ENCODE measurements around the gene MEX3D. TPM values are rescaled to one million over a fixed set of nuclear protein-coding genes. Genes with fewer than 3 reads are reported as not detected.
A peak's percentile ranks its signal among the peaks of the same experiment; 100 is the strongest.

Gene MEX3D
- total RNA-seq, 4 donors from 2014 or later: 11.6 to 20.0 (median 15.6) TPM

DNA sequence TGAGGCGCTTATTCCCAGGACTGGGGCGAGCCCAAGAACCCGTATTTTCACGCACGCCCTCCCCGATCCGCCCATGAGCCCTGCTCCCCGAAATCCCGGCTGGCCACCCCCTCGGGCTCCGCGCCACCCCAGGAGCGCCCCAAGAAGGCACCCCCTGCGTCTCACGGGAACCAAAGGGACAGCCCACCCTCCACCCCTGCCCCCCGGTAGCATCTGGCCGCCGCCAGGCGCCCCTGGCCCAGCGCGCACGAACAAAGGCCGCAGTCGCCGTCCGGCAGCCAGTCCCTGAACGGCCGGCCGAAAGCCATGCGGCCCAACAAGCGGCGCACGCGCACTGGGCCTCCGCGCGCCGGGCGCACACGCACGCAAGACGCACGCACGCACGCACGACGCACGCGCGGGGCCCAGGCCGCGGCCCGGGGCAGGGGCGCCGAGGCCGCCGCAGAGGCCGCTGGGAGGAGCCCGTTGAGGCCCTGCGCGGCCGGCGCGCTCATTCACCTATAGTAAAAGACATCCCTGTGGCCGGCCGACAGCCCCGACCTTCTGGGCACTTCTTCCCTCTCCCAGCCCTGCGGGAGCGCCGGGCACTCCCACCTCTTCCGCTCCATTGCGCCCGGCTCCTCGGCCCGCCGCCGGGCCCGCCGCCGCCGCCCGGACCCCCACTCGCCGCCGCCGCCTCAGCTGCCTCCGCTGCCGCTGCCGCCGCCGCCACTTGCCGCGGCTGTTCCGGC is 24.1 kb upstream of the MEX3D start:
- DNase-seq: peak; percentile 77 to 94 (median 91)
- Histone ChIP-seq H3K27me3 (no peaks in the 10 kb centered on the region), H3K4me3 (peak overlapping the region; percentile 59 to 87 (median 78)), H3K4me1 (peaks cover 0 to 33% (median 10%) of the 10 kb centered on the region in 4 donors), H3K27ac (peak overlapping the region; percentile 92 to 100 (median 96)), H3K9me3 (no peaks in the 10 kb centered on the region), H3K36me3 (peaks cover 0 to 21% (median 0%) of the 10 kb centered on the region in 3 donors)
- TF ChIP-seq, protein P1, sequence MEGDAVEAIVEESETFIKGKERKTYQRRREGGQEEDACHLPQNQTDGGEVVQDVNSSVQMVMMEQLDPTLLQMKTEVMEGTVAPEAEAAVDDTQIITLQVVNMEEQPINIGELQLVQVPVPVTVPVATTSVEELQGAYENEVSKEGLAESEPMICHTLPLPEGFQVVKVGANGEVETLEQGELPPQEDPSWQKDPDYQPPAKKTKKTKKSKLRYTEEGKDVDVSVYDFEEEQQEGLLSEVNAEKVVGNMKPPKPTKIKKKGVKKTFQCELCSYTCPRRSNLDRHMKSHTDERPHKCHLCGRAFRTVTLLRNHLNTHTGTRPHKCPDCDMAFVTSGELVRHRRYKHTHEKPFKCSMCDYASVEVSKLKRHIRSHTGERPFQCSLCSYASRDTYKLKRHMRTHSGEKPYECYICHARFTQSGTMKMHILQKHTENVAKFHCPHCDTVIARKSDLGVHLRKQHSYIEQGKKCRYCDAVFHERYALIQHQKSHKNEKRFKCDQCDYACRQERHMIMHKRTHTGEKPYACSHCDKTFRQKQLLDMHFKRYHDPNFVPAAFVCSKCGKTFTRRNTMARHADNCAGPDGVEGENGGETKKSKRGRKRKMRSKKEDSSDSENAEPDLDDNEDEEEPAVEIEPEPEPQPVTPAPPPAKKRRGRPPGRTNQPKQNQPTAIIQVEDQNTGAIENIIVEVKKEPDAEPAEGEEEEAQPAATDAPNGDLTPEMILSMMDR (IDR thresholded peaks at IDR 0.05): no peak
- TF ChIP-seq POLR2A (IDR thresholded peaks at IDR 0.05): peak; percentile 56 to 84

DNA sequence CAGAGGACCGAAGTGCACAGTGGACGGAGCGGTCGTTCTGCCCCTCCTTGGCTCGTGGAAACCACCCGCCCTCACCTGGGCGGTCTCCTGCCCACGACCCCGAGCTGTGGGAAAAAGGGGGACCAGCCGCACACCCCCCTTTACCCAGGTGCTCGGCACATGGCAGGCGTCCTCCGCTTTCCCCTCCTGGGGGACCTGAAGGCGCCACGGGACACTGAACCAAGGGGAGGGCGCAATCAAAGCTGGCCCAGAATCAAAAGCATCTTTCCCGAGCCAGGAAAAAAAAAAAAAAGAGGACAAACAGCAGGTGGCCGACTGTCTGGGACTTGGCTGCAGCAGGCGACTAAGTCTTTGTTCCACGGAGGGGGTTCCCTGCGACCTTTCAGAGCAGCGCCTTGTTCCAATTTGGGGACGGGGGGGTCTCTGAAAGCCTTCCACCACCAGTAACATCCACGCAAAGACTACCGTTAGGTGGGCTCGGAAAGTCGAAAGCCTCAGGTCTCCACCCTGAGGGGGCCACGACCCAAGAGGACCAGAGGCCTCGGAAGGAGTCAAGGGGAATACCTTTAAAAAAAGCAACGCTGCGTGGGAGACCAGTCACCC is 23.4 kb upstream of the MEX3D start:
- TF ChIP-seq POLR2A (IDR thresholded peaks at IDR 0.05): no peak
- TF ChIP-seq, protein P1 (IDR thresholded peaks at IDR 0.05): no peak
- Histone ChIP-seq H3K9me3 (no peaks in the 10 kb centered on the region), H3K4me1 (peaks cover 0 to 33% (median 10%) of the 10 kb centered on the region in 4 donors), H3K27me3 (no peaks in the 10 kb centered on the region), H3K4me3 (peak overlapping the region; percentile 59 to 87 (median 78)), H3K36me3 (peaks cover 0 to 14% (median 0%) of the 10 kb centered on the region in 3 donors), H3K27ac (peak overlapping the region; percentile 92 to 100 (median 96))
- peak in 1 of 3 donors; percentile 49 for DNase-seq

- DNase-seq: peak in 1 of 3 donors; percentile 49
- TF ChIP-seq, protein P1 (IDR thresholded peaks at IDR 0.05): peak in 1 of 6 experiments; percentile 8
- no peak for TF ChIP-seq POLR2A (IDR thresholded peaks at IDR 0.05)
- Histone ChIP-seq H3K4me1 (peaks cover 0 to 33% (median 10%) of the 10 kb centered on the region in 4 donors), H3K4me3 (peak overlapping the region; percentile 59 to 87 (median 78)), H3K27ac (peak overlapping the region in 2 of 4 donors; percentile 92 to 98), H3K36me3 (peaks cover 0 to 7% (median 0%) of the 10 kb centered on the region in 3 donors), H3K9me3 (no peaks in the 10 kb centered on the region), H3K27me3 (no peaks in the 10 kb centered on the region)
Measured at GRCh38 chr19:1590641-1591397, 22.7 kb upstream of the MEX3D start.

GRCh38 chr19:1587872-1588271 is 19.7 kb upstream of the MEX3D start:
- H3K9me3 ChIP-seq: no peaks in the 10 kb centered on the region
- H3K36me3 ChIP-seq: peaks cover 0 to 15% (median 0%) of the 10 kb centered on the region in 3 donors
- peaks cover 0 to 27% (median 10%) of the 10 kb centered on the region in 4 donors for H3K4me1 ChIP-seq
- H3K27ac ChIP-seq: no peak overlapping the region
- no peak for DNase-seq
- TF ChIP-seq, protein P1 (IDR thresholded peaks at IDR 0.05): no peak
- TF ChIP-seq POLR2A (IDR thresholded peaks at IDR 0.05): no peak
- no peaks in the 10 kb centered on the region for H3K27me3 ChIP-seq
- H3K4me3 ChIP-seq: no peak overlapping the region

GRCh38 chr19:1585243-1585580 is 17.1 kb upstream of the MEX3D start:
- H3K36me3 ChIP-seq: peaks cover 0 to 41% (median 0%) of the 10 kb centered on the region in 3 donors
- H3K9me3 ChIP-seq: no peaks in the 10 kb centered on the region
- no peaks in the 10 kb centered on the region for H3K27me3 ChIP-seq
- TF ChIP-seq POLR2A (IDR thresholded peaks at IDR 0.05): no peak
- TF ChIP-seq, protein P1 (IDR thresholded peaks at IDR 0.05): no peak
- peaks cover 0 to 14% (median 0%) of the 10 kb centered on the region in 4 donors for H3K4me1 ChIP-seq
- H3K4me3 ChIP-seq: no peak overlapping the region
- no peak overlapping the region for H3K27ac ChIP-seq
- no peak for DNase-seq
